OCI-M2 (cell line): ENCODE measurements around the gene CCDC184.
"Not testable (repeated sequence)": the region's sequence is repeated elsewhere in the genome, so short reads cannot be mapped to it uniquely, and the experiment has no call there.

Experiments
- DNase-seq: peaks from one replicate; lab custom pipeline; 2025; ENCODE audit not compliant: unreplicated experiment; lab: John Stamatoyannopoulos, UW

Gene CCDC184

GRCh38 chr12:48201516-48201915 is 18.1 kb downstream of the CCDC184 start:
- no peak for DNase-seq

DNA sequence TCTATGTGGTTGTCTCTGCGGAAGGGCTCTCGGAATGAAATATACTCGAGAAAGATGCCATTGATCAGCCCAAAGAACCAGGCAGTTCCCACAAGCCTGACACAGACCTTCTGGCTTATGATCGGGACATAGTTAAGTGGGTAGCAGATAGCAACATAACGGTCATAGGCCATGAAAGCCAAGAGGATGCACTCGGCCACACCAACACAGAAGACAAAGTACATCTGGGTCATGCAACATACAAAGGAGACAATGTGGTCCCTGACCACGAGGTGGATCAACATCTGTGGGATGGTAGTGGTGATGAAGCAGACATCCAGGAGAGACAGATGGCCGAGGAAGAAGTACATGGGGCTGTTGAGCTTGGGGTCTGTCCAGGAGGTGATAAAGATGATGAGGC is 19.3 kb downstream of the CCDC184 start:
- no peak for DNase-seq

DNA sequence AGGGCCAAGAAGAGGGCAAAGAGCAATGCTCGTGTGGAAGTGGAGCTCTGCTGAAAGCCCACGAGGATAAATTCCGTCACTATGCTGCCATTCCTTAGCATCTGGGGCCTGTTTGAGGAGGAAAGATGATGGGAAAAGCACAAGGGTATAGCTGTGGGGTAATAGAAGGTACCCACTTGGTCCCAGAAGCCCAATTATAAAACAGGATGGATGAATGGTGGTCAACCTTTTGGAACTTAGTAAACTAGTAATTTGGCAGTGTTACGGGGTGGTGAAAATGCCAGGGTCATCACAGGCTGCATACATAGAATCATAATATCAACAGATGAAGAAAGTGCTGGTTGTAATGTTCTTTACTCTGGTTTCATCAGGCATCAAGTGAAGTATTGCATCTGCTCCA is 19.7 kb downstream of the CCDC184 start, which contains the start of gene OR10AD1:
Gene OR10AD1, minus strand, starts transcription at position 101 of the 400 bp plus-strand sequence. Its CDS starts 0 bp downstream, at position 101.
- DNase-seq = no peak

DNA sequence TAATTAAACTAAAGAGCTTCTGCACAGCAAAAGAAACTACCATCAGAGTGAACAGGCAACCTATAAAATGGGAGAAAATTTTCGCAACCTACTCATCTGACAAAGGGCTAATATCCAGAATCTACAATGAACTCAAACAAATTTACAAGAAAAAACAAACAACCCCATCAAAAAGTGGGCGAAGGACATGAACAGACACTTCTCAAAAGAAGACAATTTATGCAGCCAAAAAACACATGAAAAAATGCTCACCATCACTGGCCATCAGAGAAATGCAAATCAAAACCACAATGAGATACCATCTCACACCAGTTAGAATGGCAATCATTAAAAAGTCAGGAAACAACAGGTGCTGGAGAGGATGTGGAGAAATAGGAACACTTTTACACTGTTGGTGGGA is 26.1 kb downstream of the CCDC184 start:
- not testable (repeated sequence) for DNase-seq

GRCh38 chr12:48216785-48217184 is 33.3 kb downstream of the CCDC184 start:
- no peak for DNase-seq

DNA sequence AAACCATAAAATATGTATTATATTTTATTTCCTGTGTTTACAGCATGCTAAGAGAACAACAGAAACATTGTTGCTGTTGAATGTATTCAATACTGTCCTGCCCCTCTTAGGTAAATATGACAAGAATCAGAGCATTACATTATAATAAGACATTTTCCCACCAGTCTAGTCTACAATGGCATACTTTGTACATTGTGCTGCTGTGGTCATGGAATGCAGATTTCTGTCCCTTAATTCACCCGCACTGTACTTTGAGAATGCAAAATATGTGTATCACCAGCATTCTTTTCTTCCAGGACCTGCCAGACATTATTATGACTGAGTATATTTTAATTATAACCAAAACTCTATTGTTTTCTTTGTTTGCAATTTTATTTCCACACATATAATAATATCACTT is 36.2 kb downstream of the CCDC184 start:
- DNase-seq = no peak

DNA sequence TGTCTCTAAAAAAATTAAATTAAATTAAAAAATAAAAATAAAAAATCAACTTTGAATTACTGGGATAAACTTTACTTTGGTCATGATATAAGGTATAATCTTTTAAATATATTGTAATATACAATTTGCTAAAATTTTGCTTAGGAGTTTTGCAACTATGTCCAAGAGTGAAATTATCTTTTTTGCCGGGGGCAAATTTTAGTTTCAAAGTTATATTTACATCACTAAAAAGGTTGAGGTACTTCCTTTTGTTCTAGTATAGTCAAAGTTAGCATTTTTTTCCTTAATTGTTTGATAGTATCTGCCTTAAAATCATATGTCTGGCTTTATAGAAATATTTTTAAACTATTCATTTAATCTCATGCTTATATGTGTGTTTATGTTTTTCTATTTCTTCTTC is 37.3 kb downstream of the CCDC184 start:
- no peak for DNase-seq

- DNase-seq = no peak
Observed at GRCh38 chr12:48221645-48222044, 38.2 kb downstream of the CCDC184 start.

- DNase-seq = not testable (repeated sequence)
Observed at GRCh38 chr12:48224533-48224932, 41.1 kb downstream of the CCDC184 start.

DNA sequence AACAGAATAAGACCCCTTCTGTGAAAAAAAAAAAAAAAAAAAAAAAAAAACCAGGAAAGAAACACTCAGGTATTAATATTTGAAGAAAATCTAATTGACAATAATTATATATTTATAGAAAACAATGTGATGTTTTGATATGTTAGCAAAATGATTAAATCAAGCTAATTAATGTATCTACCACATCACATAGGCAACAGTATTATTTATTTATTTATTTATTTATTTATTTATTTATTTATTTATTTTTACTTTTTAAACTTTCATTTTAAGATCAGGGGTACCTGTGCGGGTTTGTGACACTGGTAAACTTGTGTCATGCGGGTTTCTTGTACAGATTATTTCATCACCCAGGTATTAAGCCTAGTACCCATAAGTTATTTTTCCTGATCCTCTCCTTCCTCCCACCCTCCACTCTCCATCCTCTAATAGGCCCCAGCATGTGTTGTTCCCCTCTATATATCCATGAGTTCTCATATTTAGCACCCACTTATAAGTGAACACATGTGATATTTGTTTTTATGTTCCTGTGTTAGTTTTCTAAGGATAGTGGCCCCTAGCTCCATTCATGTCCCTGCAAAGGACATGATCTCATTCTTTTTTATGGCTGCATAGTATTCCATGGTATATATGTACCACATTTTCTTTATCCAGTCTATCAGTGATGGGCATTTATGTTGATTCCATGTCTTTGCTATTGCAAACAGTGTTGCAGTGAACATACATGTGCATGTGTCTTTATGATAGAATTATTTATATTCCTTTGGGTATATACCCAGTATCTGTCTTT is 47.9 kb downstream of the CCDC184 start:
- not testable (repeated sequence) for DNase-seq
